ENCODE measurements around the gene ABI2. TPM values are rescaled to one million over a fixed set of nuclear protein-coding genes. Genes with fewer than 3 reads are reported as not detected.

The ABI2 gene
- total RNA-seq, 1 experiment from 2014 or later, result 75.6 TPM

DNA sequence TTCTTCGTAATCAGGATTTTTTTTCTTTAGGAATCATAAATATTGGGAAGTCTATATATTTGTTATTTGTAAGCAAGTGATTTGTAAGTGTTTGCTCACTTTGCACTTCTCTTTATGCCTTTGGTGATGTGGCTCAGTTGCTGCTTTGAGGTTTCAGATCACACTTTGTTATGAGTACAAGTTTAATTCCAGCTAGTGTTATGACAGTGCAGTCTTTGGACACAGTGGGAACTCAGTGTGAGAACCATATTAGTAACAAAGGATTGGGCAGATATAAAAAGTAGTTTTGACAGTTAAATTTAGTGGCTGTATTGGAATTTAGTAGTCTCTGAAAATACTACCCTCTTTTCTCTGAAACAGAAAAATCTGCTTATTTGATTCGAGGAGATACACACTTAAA, 67.7 kb downstream of the ABI2 start:
- H3K9me2 ChIP-seq (ENCODE audit: insufficient read depth), result no peaks in the 10 kb centered on the region
- H4K20me1 ChIP-seq (ENCODE audit: insufficient read depth), result no peaks in the 10 kb centered on the region
- H3K36me3 ChIP-seq (ENCODE audit: control insufficient read depth in 1 of 2, insufficient read depth in 2 of 2, low read length in 2 of 2), result peaks cover 0 to 15% of the 10 kb centered on the region in 2 experiments; a peak in 2 of 4 replicates
- no peaks in the 10 kb centered on the region; the same call in 1 of the 2 replicates for H3K79me2 ChIP-seq (ENCODE audit: insufficient read depth, low read length)
- no peak for DNase-seq (ENCODE audit: low read depth, low spot score)
- H3K9me3 ChIP-seq (ENCODE audit: control insufficient read depth in 1 of 2, insufficient read depth in 1 of 2, low read depth in 1 of 2, low read length in 2 of 2), result no peaks in the 10 kb centered on the region; a peak in 1 of 4 replicates
- intact Hi-C loops (cut with micrococcal nuclease), result no loop called here
- H2AFZ ChIP-seq (ENCODE audit: low read depth, low read length, poor library complexity, severe bottlenecking), result no peak overlapping the region
- RAD21 ChIA-PET (ENCODE audit: low non-redundant PET in 1 of 2, low total read pairs in 2 of 2, uncharacterized antibody in 2 of 2, unreplicated experiment in 2 of 2), result no interaction called here
- H3K4me3 ChIP-seq (replicated peaks in 1 of 2; ENCODE audit: low read depth in 1 of 2, low read length in 2 of 2), result no peak overlapping the region
- no peak overlapping the region for H3K27ac ChIP-seq (ENCODE audit: low read depth, low read length)
- no peaks in the 10 kb centered on the region for H3K27me3 ChIP-seq (ENCODE audit: insufficient read depth, low read length)
- TF ChIP-seq EGR1 (IDR thresholded peaks at IDR 0.05; ENCODE audit: low read depth) (no peak), RAD21 (IDR thresholded peaks at IDR 0.05; ENCODE audit: low read depth) (no peak), POLR2AphosphoS5 (IDR thresholded peaks at IDR 0.05; ENCODE audit: low read depth, low read length) (no peak)
- no TSS peak for BruUV-seq (replicated peaks)
- POLR2A ChIA-PET, result no interaction called here
- peaks cover 5 to 16% of the 10 kb centered on the region in 2 experiments for H3K4me1 ChIP-seq (ENCODE audit: control insufficient read depth in 1 of 2, insufficient read depth in 2 of 2, low read length in 2 of 2)
- no peak overlapping the region for H3K4me2 ChIP-seq (ENCODE audit: low read length)
- CTCF ChIA-PET, result interaction anchor here (1.0 kb wide), 1 partner anchor 12 kb away, joined by 3 read pairs; no protein-coding TSS in a partner anchor
- no peak overlapping the region for H3K9ac ChIP-seq (ENCODE audit: low read length)
- no peak for ATAC-seq

GRCh38 chr2:203396667-203397066, 68.5 kb downstream of the ABI2 start:
- no peak overlapping the region for H2AFZ ChIP-seq (ENCODE audit: low read depth, low read length, poor library complexity, severe bottlenecking)
- peaks cover 0 to 15% of the 10 kb centered on the region in 2 experiments; a peak in 2 of 4 replicates for H3K36me3 ChIP-seq (ENCODE audit: control insufficient read depth in 1 of 2, insufficient read depth in 2 of 2, low read length in 2 of 2)
- intact Hi-C loops (cut with micrococcal nuclease), result no loop called here
- CTCF ChIA-PET, result no interaction called here
- no peak overlapping the region for H3K4me2 ChIP-seq (ENCODE audit: low read length)
- no peaks in the 10 kb centered on the region for H3K27me3 ChIP-seq (ENCODE audit: insufficient read depth, low read length)
- H3K9me2 ChIP-seq (ENCODE audit: insufficient read depth), result no peaks in the 10 kb centered on the region
- no peaks in the 10 kb centered on the region; the same call in 1 of the 2 replicates for H3K79me2 ChIP-seq (ENCODE audit: insufficient read depth, low read length)
- ATAC-seq, result peak; percentile 80
- no peak overlapping the region for H3K27ac ChIP-seq (ENCODE audit: low read depth, low read length)
- H3K9ac ChIP-seq (ENCODE audit: low read length), result no peak overlapping the region
- H3K9me3 ChIP-seq (ENCODE audit: control insufficient read depth in 1 of 2, insufficient read depth in 1 of 2, low read depth in 1 of 2, low read length in 2 of 2), result no peaks in the 10 kb centered on the region; a peak in 1 of 4 replicates
- no peak for DNase-seq (ENCODE audit: low read depth, low spot score)
- RAD21 ChIA-PET (ENCODE audit: low non-redundant PET in 1 of 2, low total read pairs in 2 of 2, uncharacterized antibody in 2 of 2, unreplicated experiment in 2 of 2), result no interaction called here
- no peaks in the 10 kb centered on the region for H4K20me1 ChIP-seq (ENCODE audit: insufficient read depth)
- no peak overlapping the region for H3K4me3 ChIP-seq (replicated peaks in 1 of 2; ENCODE audit: low read depth in 1 of 2, low read length in 2 of 2)
- POLR2A ChIA-PET, result no interaction called here
- BruUV-seq (replicated peaks), result no TSS peak
- peak; percentile 28; the same call in 1 of the 2 replicates for TF ChIP-seq RAD21 (IDR thresholded peaks at IDR 0.05; ENCODE audit: low read depth)
- TF ChIP-seq, protein P1, sequence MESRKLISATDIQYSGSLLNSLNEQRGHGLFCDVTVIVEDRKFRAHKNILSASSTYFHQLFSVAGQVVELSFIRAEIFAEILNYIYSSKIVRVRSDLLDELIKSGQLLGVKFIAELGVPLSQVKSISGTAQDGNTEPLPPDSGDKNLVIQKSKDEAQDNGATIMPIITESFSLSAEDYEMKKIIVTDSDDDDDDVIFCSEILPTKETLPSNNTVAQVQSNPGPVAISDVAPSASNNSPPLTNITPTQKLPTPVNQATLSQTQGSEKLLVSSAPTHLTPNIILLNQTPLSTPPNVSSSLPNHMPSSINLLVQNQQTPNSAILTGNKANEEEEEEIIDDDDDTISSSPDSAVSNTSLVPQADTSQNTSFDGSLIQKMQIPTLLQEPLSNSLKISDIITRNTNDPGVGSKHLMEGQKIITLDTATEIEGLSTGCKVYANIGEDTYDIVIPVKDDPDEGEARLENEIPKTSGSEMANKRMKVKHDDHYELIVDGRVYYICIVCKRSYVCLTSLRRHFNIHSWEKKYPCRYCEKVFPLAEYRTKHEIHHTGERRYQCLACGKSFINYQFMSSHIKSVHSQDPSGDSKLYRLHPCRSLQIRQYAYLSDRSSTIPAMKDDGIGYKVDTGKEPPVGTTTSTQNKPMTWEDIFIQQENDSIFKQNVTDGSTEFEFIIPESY (IDR thresholded peaks at IDR 0.05; ENCODE audit: extremely low read depth, insufficient replicate concordance, low read length), result no peak
- TF ChIP-seq, protein P2, sequence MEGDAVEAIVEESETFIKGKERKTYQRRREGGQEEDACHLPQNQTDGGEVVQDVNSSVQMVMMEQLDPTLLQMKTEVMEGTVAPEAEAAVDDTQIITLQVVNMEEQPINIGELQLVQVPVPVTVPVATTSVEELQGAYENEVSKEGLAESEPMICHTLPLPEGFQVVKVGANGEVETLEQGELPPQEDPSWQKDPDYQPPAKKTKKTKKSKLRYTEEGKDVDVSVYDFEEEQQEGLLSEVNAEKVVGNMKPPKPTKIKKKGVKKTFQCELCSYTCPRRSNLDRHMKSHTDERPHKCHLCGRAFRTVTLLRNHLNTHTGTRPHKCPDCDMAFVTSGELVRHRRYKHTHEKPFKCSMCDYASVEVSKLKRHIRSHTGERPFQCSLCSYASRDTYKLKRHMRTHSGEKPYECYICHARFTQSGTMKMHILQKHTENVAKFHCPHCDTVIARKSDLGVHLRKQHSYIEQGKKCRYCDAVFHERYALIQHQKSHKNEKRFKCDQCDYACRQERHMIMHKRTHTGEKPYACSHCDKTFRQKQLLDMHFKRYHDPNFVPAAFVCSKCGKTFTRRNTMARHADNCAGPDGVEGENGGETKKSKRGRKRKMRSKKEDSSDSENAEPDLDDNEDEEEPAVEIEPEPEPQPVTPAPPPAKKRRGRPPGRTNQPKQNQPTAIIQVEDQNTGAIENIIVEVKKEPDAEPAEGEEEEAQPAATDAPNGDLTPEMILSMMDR (IDR thresholded peaks at IDR 0.05 in 2 of 3, conservative IDR thresholded peaks at IDR 0.05 in 1 of 3; ENCODE audit: borderline replicate concordance in 1 of 3, insufficient read depth in 1 of 3, low read depth in 2 of 3, low read length in 2 of 3), result peak in 2 of 3 experiments; percentile 62 to 63; a peak in 4 of 6 replicates
- peaks cover 13 to 25% of the 10 kb centered on the region in 2 experiments for H3K4me1 ChIP-seq (ENCODE audit: control insufficient read depth in 1 of 2, insufficient read depth in 2 of 2, low read length in 2 of 2)

All from HCT116 (cell line).